ENCODE results near the gene OR51E1. TPM values are rescaled to one million over a fixed set of nuclear protein-coding genes. Genes with fewer than 3 reads are reported as not detected.

The OR51E1 gene
- total RNA-seq, 1 experiment from 2014 or later = not detected

Other genes starting within 250 kb of the OR51E1 start
- gene OR52K2, start 194.7 kb upstream of the OR51E1 start, total RNA-seq (2014; rRNA removed) = not detected in 2 replicates
- gene OR52K1, start 161.3 kb upstream of the OR51E1 start, total RNA-seq (2014; rRNA removed) = not detected in 2 replicates
- not detected in 2 replicates for gene OR52M1, start 98.8 kb upstream of the OR51E1 start, total RNA-seq (2014; rRNA removed)
- gene OR52I2, start 62.2 kb upstream of the OR51E1 start, total RNA-seq (2014; rRNA removed) = not detected in 2 replicates
- gene OR52I1, start 49.9 kb upstream of the OR51E1 start, total RNA-seq (2014; rRNA removed) = not detected in 2 replicates
- 13.7 and 19.3 TPM in 2 replicates for gene TRIM68, start 35.8 kb upstream of the OR51E1 start, total RNA-seq (2014; rRNA removed)
- not detected in 2 replicates for gene OR51D1, start 6.5 kb upstream of the OR51E1 start, total RNA-seq (2014; rRNA removed)
- gene OR51E2, start 53.9 kb downstream of the OR51E1 start, total RNA-seq (2014; rRNA removed) = not detected in 2 replicates
- not detected in 2 replicates for gene MMP26, start 60.8 kb downstream of the OR51E1 start, total RNA-seq (2014; rRNA removed)
- not detected in 2 replicates for gene OR51F1, start 126.0 kb downstream of the OR51E1 start, total RNA-seq (2014; rRNA removed)
- not detected in 2 replicates for gene OR52R1, start 160.4 kb downstream of the OR51E1 start, total RNA-seq (2014; rRNA removed)
- not detected in 2 replicates for gene OR51F2, start 177.3 kb downstream of the OR51E1 start, total RNA-seq (2014; rRNA removed)
- gene OR51S1, start 205.2 kb downstream of the OR51E1 start, total RNA-seq (2014; rRNA removed) = not detected in 2 replicates
- not detected in 2 replicates for gene OR51T1, start 237.9 kb downstream of the OR51E1 start, total RNA-seq (2014; rRNA removed)

Data from LHCN-M2 (cell line).